Measurements from ENCODE around the gene SPEN. TPM values are rescaled to one million over a fixed set of nuclear protein-coding genes. Genes with fewer than 3 reads are reported as not detected.

SPEN gene
- polyA plus RNA-seq, 1 donor from 2014 or later: 7.1 TPM

DNA sequence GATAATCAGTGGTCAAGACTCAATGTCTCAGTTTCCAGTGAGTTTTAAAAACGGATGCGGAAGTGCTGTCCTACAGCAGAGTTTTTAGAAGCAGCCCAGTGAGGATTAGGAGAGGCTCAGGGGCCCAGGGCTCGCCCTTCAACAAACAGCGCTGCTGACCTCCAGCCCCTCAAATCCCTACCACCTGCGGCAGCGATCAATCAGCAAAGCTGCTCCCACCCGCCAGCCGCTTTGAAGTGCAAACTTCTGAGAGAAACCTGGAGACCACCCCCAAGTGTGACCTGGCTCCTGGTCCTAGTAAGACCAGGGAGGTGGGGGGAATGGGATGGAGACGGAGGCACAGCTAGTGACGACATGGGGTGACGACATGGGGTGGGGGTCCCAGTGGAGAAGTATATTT, 114.0 kb downstream of the SPEN start:
- Histone ChIP-seq H3K9me2 (ENCODE audit: insufficient read depth, low read length) (no peaks in the 10 kb centered on the region), H3K9me3 (ENCODE audit: low read length) (no peaks in the 10 kb centered on the region), H3K79me2 (replicated peaks; ENCODE audit: insufficient read depth, low read length) (peaks cover 16% of the 10 kb centered on the region), H4K20me1 (ENCODE audit: insufficient read depth) (no peaks in the 10 kb centered on the region), H3K27ac (ENCODE audit: low read length) (no peak overlapping the region), H3K4me3 (ENCODE audit: low read length) (no peak overlapping the region), H3F3A (ENCODE audit: insufficient read depth, low read length, poor library complexity, severe bottlenecking) (no peaks in the 10 kb centered on the region), H3K36me3 (ENCODE audit: insufficient read depth, low read length) (no peaks in the 10 kb centered on the region), H3K9ac (ENCODE audit: low read length) (no peak overlapping the region), H3K4me2 (ENCODE audit: low read length) (no peak overlapping the region), H2AFZ (ENCODE audit: low read depth, low read length) (no peak overlapping the region), H3K27me3 (ENCODE audit: insufficient read depth, low read depth, low read length) (no peaks in the 10 kb centered on the region)
- TF ChIP-seq REST (IDR thresholded peaks at IDR 0.05; ENCODE audit: borderline replicate concordance): no peak
- no peak for TF ChIP-seq TAF1 (IDR thresholded peaks at IDR 0.05; ENCODE audit: low read depth)
- TF ChIP-seq RAD21 (conservative IDR thresholded peaks at IDR 0.05): no peak
- no peak for TF ChIP-seq EP300 (conservative IDR thresholded peaks at IDR 0.05; ENCODE audit: poor library complexity, severe bottlenecking)
- no peak for TF ChIP-seq POLR2AphosphoS5 (IDR thresholded peaks at IDR 0.05)

- Histone ChIP-seq H3K27me3 (ENCODE audit: insufficient read depth, low read depth, low read length) (no peaks in the 10 kb centered on the region), H3K79me2 (replicated peaks; ENCODE audit: insufficient read depth, low read length) (peaks cover 17% of the 10 kb centered on the region)
These were observed 114.7 kb downstream of the SPEN start for GRCh38 chr1:15962176-15962575.

More at GRCh38 chr1:15962176-15962575, 114.7 kb downstream of the SPEN start:
- H3K9ac ChIP-seq (ENCODE audit: low read length): no peak overlapping the region
- H3K9me2 ChIP-seq (ENCODE audit: insufficient read depth, low read length): no peaks in the 10 kb centered on the region
- no peaks in the 10 kb centered on the region for H4K20me1 ChIP-seq (ENCODE audit: insufficient read depth)
- no peak overlapping the region for H3K4me2 ChIP-seq (ENCODE audit: low read length)
- H3K36me3 ChIP-seq (ENCODE audit: insufficient read depth, low read length): no peaks in the 10 kb centered on the region
- H2AFZ ChIP-seq (ENCODE audit: low read depth, low read length): no peak overlapping the region
- H3K4me3 ChIP-seq (ENCODE audit: low read length): no peak overlapping the region
- H3F3A ChIP-seq (ENCODE audit: insufficient read depth, low read length, poor library complexity, severe bottlenecking): no peaks in the 10 kb centered on the region
- H3K9me3 ChIP-seq (ENCODE audit: low read length): no peaks in the 10 kb centered on the region
- TF ChIP-seq POLR2AphosphoS5 (IDR thresholded peaks at IDR 0.05) (no peak), SMC3 (conservative IDR thresholded peaks at IDR 0.05; ENCODE audit: poor library complexity) (no peak), REST (IDR thresholded peaks at IDR 0.05; ENCODE audit: borderline replicate concordance) (no peak), MXI1 (conservative IDR thresholded peaks at IDR 0.05; ENCODE audit: poor library complexity, severe bottlenecking) (no peak), EP300 (conservative IDR thresholded peaks at IDR 0.05; ENCODE audit: poor library complexity, severe bottlenecking) (no peak), TAF1 (IDR thresholded peaks at IDR 0.05; ENCODE audit: low read depth) (no peak), EZH2 (IDR thresholded peaks at IDR 0.05; ENCODE audit: borderline replicate concordance, insufficient read depth, low read length, poor library complexity, severe bottlenecking) (no peak)
- TF ChIP-seq, protein P1, sequence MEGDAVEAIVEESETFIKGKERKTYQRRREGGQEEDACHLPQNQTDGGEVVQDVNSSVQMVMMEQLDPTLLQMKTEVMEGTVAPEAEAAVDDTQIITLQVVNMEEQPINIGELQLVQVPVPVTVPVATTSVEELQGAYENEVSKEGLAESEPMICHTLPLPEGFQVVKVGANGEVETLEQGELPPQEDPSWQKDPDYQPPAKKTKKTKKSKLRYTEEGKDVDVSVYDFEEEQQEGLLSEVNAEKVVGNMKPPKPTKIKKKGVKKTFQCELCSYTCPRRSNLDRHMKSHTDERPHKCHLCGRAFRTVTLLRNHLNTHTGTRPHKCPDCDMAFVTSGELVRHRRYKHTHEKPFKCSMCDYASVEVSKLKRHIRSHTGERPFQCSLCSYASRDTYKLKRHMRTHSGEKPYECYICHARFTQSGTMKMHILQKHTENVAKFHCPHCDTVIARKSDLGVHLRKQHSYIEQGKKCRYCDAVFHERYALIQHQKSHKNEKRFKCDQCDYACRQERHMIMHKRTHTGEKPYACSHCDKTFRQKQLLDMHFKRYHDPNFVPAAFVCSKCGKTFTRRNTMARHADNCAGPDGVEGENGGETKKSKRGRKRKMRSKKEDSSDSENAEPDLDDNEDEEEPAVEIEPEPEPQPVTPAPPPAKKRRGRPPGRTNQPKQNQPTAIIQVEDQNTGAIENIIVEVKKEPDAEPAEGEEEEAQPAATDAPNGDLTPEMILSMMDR (IDR thresholded peaks at IDR 0.05; ENCODE audit: poor library complexity, severe bottlenecking): no peak
- no peak overlapping the region for H3K27ac ChIP-seq (ENCODE audit: low read length)

All from neural cell (in vitro differentiated cells).